ENCODE data around the gene SLC39A11. TPM values are rescaled to one million over a fixed set of nuclear protein-coding genes. Genes with fewer than 3 reads are reported as not detected.
A peak's percentile ranks its signal among the peaks of the same experiment; 100 is the strongest.

Gene SLC39A11
- total and polyA plus RNA-seq, 4 donors, result 9.3 to 49.3 (median 24.7) TPM

DNA sequence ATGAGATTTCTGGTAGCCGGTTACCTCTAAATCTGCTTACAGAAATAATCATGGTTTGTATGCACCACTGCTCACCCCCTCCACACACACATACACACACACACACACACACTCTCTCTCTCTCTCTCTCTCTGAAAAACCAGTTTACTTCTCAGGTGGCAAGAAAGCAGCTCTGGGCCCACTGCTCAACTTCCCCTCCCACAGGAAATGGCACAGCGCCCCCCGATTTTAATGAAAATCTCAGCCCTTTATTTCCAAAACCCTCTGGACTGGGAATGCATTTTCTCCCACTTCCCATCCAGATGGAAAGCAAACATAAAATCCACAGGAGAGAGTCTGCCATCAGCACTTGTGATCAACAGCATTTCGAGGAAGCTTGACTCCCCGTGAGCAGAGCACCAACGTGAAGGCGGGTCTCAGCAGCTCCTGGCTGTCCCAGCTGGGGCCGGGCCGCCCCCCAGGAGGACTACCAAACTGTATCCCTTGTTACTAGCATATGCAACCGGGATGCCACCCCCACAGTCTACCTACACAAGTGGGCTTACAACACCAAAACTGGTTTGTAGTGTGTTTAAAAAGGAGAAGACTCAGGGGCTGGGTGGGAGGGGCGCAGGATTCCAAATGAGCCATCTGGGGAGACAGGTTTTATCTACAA lies 121.1 kb downstream of the SLC39A11 start:
- peaks cover 0 to 3% (median 0%) of the 10 kb centered on the region in 5 donors for H3K4me1 ChIP-seq (ENCODE audit: control insufficient read depth in 5 of 5, insufficient read depth in 5 of 5, low read length in 5 of 5)
- H3K4me3 ChIP-seq, result no peak overlapping the region
- no peak overlapping the region for H3K9ac ChIP-seq (ENCODE audit: insufficient read depth in 1 of 2, low read length in 2 of 2)
- 80 to 86% methylated on average over 11 of the region's 11 CpGs for WGBS, 2 donors
- H3K36me3 ChIP-seq (ENCODE audit: control insufficient read depth in 4 of 4, insufficient read depth in 4 of 4, low read length in 4 of 4), result no peaks in the 10 kb centered on the region
- H3K9me3 ChIP-seq (ENCODE audit: control insufficient read depth in 4 of 4, insufficient read depth in 3 of 4, low read length in 3 of 4), result no peaks in the 10 kb centered on the region
- H3K27me3 ChIP-seq (ENCODE audit: control insufficient read depth in 3 of 3, insufficient read depth in 3 of 3, low read length in 2 of 3), result no peaks in the 10 kb centered on the region
- TF ChIP-seq, protein P1, sequence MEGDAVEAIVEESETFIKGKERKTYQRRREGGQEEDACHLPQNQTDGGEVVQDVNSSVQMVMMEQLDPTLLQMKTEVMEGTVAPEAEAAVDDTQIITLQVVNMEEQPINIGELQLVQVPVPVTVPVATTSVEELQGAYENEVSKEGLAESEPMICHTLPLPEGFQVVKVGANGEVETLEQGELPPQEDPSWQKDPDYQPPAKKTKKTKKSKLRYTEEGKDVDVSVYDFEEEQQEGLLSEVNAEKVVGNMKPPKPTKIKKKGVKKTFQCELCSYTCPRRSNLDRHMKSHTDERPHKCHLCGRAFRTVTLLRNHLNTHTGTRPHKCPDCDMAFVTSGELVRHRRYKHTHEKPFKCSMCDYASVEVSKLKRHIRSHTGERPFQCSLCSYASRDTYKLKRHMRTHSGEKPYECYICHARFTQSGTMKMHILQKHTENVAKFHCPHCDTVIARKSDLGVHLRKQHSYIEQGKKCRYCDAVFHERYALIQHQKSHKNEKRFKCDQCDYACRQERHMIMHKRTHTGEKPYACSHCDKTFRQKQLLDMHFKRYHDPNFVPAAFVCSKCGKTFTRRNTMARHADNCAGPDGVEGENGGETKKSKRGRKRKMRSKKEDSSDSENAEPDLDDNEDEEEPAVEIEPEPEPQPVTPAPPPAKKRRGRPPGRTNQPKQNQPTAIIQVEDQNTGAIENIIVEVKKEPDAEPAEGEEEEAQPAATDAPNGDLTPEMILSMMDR (IDR thresholded peaks at IDR 0.05; ENCODE audit: control extremely low read depth, extremely low read depth), result no peak
- no peak for DNase-seq
- ATAC-seq (ENCODE audit: insufficient read depth, low FRiP score), result no peak
- H3K27ac ChIP-seq (ENCODE audit: low read depth in 1 of 2, low read length in 1 of 2), result no peak overlapping the region

GRCh38 chr17:72970797-72971196 lies 121.7 kb downstream of the SLC39A11 start:
- Histone ChIP-seq H3K9me3 (ENCODE audit: control insufficient read depth in 4 of 4, insufficient read depth in 3 of 4, low read length in 3 of 4) (no peaks in the 10 kb centered on the region), H3K36me3 (ENCODE audit: control insufficient read depth in 4 of 4, insufficient read depth in 4 of 4, low read length in 4 of 4) (no peaks in the 10 kb centered on the region), H3K4me1 (ENCODE audit: control insufficient read depth in 5 of 5, insufficient read depth in 5 of 5, low read length in 5 of 5) (peaks cover 0 to 3% (median 0%) of the 10 kb centered on the region in 5 donors), H3K27ac (ENCODE audit: low read depth in 1 of 2, low read length in 1 of 2) (no peak overlapping the region), H3K9ac (ENCODE audit: insufficient read depth in 1 of 2, low read length in 2 of 2) (no peak overlapping the region), H3K27me3 (ENCODE audit: control insufficient read depth in 3 of 3, insufficient read depth in 3 of 3, low read length in 2 of 3) (no peaks in the 10 kb centered on the region), H3K4me3 (no peak overlapping the region)
- ATAC-seq (ENCODE audit: insufficient read depth, low FRiP score) (no peak), DNase-seq (no peak)
- TF ChIP-seq, protein P1 (IDR thresholded peaks at IDR 0.05; ENCODE audit: control extremely low read depth, extremely low read depth), result no peak
- WGBS, 2 donors, result 93 to 95% methylated on average over 10 of the region's 10 CpGs

DNA sequence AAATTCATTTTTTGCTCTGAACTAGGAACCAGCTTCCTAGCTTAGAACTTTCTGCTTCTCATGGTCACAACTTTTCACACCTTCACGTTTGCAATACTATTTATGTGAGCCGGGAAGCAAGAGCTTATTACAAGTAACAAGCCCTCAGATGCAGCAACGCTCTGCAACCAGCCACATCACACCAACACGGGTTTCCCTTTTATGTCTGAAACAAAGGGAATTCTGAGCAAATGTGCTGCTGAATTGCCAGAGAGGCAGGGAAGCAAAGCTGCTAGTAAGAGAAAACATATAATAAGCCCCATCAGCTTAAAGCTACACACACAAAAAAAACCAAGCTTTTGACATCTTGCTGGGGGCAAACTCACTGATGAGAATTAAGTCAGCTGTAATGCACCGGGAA lies 122.2 kb downstream of the SLC39A11 start:
- Histone ChIP-seq H3K9me3 (ENCODE audit: control insufficient read depth in 4 of 4, insufficient read depth in 3 of 4, low read length in 3 of 4) (no peaks in the 10 kb centered on the region), H3K4me3 (no peak overlapping the region), H3K4me1 (ENCODE audit: control insufficient read depth in 5 of 5, insufficient read depth in 5 of 5, low read length in 5 of 5) (peaks cover 0 to 3% (median 0%) of the 10 kb centered on the region in 5 donors), H3K27ac (ENCODE audit: low read depth in 1 of 2, low read length in 1 of 2) (no peak overlapping the region), H3K27me3 (ENCODE audit: control insufficient read depth in 3 of 3, insufficient read depth in 3 of 3, low read length in 2 of 3) (no peaks in the 10 kb centered on the region), H3K36me3 (ENCODE audit: control insufficient read depth in 4 of 4, insufficient read depth in 4 of 4, low read length in 4 of 4) (no peaks in the 10 kb centered on the region), H3K9ac (ENCODE audit: insufficient read depth in 1 of 2, low read length in 2 of 2) (no peak overlapping the region)
- peak in 1 of 3 donors; percentile 34 for DNase-seq
- no peak for ATAC-seq (ENCODE audit: insufficient read depth, low FRiP score)
- TF ChIP-seq, protein P1 (IDR thresholded peaks at IDR 0.05; ENCODE audit: control extremely low read depth, extremely low read depth), result no peak
- WGBS, 2 donors, result 83 to 85% methylated on average over 5 of the region's 5 CpGs

All from lung (tissue), 12 donors.